NCI-H1436 treated with DMSO at 0.1 percent for 48 hours (cell line): ENCODE results near the gene TSR1.
"Not testable (repeated sequence)": the region's sequence is repeated elsewhere in the genome, so short reads cannot be mapped to it uniquely, and the experiment has no call there.

Experiments
- DNase-seq: peaks from one replicate; lab custom pipeline; 2025; lab: John Stamatoyannopoulos, UW

Gene TSR1

DNA sequence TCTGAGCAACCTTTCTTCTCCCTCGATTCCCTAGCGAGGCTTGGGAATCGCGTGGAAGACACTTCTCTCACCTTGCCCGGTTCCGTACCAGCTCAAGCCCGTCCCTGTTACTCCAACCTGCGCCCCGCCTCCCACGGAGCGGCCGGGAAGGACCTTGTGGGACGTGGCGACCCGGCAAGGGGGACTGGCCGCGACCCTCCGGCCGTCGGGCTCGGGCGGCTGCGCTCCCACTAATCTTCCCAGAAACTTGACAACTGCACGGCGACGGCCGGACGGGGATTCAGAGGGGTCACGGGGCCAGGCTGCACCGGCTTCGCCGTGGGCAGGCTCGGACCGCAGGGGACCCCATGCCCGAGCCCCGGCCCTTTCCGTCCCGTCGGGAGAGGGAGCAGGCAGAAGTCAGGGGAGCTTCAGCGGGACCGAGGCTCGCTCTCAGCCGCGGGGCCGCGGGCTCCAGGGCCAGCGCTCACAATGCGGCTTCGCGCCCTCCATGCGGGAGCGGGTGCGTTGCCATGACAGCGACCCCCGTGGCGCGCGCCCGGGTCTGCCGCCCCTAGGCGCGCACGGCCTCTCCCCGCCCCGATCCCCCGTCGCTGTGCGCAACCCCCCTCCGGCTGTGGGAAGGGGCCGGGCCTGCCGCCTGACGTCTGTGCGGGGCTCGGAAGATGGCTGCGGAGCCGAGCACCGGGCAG is 741 bp upstream of the TSR1 start, which contains the start of gene SGSM2:
SGSM2 (plus strand) TSS at position 650 of the 692 bp plus-strand sequence. CDS start 188 bp downstream, outside the sequence.
- no peak for DNase-seq

DNA sequence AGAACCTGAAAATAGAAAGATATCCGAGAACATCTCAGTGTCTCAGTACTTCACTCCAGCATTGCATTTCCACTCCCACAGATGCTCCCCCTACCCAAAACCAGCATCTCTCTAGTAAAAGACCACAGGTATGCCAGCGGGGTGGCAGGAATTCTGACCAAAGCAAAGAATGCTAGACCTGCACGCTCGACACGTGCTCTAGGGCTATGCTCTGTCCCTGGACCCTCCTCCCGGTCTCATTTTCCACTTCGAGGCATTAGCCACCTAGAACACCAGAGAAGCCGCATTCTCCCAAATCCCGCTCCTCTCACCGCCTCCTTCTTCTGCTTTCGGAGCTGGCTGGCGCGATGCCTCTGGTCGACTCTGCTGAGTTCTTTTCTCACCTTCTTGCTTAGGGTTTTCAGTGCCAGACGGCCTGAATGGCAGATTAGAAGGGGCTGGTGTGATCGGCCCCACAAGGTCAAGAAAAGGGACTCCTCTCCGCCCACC is 487 bp downstream of the TSR1 start:
- DNase-seq: no peak

DNA sequence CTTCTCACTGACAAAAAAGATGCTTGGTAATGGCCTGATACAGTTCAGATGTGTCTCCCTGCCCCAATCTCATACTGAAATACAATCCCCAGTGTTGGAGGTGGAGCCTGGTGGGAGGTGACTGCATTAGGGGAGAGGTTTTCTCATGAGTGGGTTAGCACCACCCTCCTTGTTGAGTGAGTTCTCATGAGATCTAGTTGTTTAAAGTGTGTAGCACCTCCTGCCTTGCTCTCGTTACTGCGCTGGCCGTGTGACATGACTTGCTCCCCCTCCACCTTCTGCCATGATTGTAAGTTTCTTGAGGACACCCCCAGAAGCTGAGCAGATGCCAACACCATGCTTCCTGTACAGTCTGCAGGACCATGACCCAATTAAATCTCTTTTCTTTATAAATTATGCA is 5.0 kb downstream of the TSR1 start:
- no peak for DNase-seq

DNA sequence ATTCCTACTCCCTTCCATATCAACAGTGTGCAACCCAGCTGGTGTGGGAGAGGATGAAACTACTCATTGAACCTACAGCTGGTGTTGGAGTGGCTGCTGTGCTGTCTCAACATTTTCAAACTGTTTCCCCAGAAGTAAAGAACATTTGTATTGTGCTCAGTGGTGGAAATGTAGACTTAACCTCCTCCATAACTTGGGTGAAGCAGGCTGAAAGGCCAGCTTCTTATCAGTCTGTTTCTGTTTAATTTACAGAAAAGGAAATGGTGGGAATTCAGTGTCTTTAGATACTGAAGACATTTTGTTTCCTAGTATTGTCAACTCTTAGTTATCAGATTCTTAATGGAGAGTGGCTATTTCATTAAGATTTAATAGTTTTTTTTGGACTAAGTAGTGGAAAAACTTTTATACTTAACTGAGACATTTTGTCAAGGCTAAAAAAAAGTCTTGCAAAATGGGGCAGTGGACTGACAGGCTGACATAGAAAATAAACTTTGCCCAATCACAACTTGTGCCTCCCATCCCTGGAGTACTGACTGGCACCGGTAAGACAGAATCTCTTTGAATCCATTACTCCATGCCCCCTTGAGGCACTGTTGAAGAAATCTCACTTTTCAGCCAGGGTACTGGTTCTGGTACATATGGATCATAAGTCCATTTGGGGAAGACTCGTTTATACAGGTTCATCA is 12.5 kb downstream of the TSR1 start:
- no peak for DNase-seq

DNA sequence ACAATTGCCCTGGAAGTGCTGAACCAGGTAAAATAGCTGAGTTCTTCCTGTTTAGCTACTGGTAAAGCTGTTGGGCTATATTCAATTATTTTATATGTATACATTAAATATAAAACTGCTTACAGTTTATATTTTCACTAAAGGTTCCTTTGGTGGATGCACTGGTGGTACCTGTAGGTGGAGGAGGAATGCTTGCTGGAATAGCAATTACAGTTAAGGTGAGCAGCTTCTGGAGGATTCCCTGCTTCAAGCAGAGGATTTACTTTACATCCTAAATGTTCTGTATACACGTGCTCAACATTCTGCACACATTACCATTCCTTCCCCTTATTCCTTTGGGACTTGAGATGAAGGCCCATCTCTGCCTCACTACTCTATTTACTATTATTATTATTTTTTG is 14.9 kb downstream of the TSR1 start:
- no peak for DNase-seq

DNA sequence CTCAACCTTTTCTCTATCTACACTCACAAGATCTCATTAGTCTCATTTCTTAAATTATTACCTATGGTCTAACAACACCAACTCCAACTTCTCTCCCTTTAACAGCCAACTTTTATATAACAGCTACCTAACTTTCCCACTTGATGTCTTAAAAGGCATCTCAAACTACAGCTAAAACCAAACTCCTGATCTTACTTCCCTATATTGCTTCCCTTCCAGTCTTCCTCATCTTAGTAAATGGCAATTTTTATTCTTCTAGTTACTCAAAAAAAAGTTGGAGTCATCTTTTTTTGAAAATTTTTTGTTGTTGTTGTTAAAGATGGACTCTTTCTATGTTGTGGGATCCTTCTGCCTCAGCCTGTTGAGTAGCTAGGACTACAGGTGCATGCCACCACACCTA is 17.2 kb downstream of the TSR1 start:
- DNase-seq: no peak

DNA sequence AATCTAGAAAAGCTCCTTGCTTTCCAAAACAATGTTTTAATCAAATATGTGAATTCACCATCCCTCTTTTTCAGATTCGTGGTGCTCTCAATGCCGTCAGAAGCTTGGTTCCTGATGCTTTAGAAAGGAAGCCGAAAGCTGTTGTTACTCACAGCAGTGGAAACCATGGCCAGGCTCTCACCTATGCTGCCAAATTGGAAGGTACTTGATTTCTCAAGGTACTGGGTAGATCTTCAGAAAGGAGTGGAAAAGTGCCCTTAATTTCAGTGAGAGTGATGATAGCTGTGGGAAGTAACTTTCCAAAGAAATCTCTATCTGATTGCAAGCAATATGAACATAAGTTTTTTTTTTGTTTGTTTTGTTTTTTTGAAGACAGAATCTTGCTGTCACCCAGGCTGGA is 18.5 kb downstream of the TSR1 start:
- no peak for DNase-seq

DNA sequence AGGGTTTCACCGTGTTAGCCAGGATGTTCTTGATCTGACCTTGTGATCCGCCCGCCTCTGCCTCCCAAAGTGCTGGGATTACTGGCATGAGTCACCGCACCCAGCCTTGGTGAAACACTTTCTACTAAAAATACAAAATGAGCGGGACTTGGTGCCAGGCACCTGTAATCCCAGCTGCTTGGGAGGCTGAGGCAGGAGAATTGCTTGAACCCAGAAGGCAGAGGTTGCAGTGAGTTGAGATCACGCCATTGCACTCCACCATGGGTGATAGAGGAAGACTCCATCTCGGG is 19.4 kb downstream of the TSR1 start:
- DNase-seq: not testable (repeated sequence)

DNA sequence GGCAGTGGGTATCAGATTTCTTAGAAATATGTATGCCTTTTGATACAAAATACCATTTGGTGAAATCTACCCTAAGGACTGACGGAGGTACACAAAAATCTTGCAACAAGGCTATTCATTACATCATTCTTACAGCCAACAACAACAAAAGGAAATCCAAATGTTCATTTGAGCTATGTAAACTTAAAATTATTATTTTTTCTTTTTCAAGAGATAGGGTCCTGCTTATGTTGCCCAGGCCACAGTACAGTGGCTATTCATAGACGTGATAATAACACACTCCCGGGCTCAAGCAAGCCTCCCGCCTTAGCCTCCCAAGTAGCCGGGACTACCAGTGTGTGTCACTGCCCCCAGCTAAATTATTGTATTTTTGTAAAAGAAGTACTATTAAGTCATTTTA is 23.5 kb downstream of the TSR1 start:
- no peak for DNase-seq

DNA sequence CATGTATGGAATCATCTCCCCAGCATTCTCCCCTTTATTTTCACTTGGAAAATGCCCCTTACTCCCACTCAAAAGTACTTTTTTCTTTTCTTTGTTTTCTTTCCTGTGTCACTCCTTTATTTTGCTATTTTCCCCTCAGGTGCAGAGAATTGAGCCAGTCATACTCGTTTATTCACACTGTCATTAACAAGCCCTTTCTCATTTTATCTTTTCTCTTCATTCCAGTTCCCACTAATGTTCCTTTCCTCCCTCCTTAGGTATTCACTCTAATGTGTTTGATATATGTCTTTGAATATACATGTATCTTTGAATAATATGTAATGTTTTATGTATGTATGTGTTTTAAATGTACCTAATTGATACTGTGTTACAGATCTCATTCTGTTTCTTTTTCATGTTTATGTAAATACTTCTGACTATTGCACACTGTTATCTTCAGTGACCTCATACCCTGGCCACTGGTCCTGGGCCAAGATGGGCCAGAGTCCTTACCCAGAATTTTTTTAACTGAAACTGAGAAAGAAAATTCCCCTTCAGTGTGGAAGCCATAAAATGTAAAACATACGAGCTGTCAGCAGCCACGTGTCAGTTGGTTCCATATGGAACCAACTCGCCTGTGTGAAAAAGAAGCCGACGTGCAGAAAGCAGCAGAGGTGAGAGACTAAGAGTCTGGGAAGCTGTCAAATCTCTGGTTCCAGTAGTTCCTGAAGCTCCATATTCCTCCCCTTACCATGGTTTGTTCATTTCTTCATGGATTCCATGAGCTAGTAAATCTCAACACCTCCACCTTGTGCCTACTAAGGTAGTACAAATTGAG is 26.7 kb downstream of the TSR1 start:
- DNase-seq: no peak

DNA sequence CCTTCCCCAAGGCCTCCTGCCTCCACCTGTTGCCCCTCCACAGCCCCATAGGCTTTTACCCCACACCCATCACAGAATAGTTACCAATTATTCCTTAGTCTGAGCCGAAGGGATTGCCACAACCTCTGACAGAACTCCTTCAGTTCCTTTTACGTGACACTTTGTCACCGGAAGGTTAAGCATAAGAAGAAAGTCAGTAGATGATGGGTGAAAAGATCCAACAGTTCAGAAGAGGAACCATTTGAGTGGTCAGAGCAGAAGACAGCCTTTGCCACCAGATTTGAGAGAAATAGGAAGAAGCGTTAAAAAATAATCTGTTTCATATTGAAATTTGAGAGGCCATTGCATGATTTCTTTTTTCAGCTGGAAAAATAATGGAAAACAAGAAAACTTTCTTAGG is 31.3 kb downstream of the TSR1 start:
- DNase-seq: no peak

DNA sequence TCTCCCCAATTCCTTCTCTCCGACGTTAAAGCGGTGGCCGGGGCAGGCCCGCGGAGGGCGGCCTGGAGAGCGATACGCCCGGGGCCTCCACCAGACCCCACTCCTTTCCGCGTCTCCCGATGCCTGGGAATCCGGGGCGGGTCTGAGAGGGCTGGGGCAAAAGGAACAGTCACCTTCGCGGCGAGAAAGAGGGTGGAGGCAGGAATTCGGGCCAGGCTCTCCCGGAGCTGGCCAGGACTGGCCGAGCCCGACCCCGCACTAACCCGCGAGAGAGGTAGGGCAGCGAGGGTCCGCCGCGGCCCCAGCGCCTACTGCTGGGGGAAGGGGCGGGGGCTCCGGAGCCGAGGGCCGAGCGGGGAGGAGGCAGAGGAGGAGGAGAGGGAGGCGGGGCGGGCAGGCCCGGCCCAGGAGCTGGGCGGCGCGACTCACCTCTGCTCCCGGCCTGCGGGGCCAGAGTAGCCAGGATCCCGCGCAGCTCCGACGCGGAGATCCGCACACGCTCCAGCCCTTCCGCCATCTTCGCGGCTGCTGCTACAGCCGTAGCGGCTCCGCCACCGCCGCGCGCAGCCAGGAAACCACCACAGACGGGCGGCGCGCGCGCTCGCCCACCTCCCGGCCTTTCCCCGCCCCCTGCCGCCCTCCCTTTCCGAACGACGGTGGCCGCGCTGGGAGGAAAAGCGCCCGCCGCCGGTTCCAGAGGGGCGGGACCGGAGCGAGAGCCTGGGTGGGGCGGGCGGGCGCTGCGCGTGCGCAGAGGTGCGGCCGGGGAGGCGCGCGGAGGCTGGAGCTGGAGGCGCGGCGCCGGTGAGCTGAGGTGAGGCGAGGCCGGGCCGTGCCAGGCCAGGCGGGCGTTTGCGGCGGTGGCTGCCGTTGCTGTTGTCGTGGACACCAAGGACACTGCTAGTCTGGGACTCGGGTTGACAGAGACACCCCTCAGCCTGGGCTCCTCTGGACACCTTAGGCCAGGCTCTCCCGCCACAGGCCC is 32.8 kb downstream of the TSR1 start, which contains the start of the genes SMG6 and SRR:
SMG6 (minus strand) TSS at position 582 of the 985 bp plus-strand sequence; CDS start at position 517, 65 bp downstream.
SRR (plus strand) TSS at position 747 of the 985 bp plus-strand sequence. CDS start 11,611 bp downstream, outside the sequence.
- no peak for DNase-seq

DNA sequence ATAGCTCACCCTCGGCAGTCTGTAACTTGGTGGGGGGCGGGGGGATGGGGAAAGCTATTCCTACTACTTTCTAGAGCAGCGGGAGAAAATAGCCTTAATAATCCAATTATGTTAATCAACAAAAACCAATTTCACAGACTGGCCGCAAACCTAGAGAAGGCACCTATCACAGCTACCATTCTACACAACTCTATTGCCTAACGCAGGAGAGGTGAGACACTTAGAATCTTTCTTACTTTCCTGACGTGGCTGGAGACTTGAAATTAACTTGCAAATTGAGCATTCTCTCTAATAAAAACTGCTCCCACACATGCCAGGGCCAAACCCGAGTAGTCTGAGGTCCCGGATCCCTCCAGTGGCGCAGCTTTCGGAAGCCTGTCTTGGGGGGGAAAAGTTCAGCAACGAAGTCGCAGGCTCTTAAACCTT is 33.5 kb downstream of the TSR1 start:
- DNase-seq: no peak

DNA sequence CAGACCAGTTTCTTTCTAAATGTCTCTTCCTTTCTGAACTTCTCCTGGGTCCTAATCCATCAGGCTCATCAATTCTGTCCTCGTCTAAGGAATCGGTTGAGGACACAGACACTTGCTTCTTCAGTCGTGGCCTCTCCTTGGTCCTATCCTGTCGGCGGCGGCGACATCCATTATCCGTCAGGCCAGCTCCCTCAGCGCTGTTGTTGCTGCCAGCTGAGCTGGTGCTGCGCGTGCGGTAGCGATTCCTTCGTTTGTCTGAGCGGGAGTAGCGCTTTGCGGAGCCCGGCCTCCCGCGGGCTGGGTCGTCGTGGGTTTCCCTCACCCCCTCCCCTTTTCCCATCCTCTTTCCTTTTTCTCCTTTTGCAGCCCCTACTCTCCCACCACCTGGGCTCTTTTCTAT is 36.5 kb downstream of the TSR1 start:
- DNase-seq: no peak

DNA sequence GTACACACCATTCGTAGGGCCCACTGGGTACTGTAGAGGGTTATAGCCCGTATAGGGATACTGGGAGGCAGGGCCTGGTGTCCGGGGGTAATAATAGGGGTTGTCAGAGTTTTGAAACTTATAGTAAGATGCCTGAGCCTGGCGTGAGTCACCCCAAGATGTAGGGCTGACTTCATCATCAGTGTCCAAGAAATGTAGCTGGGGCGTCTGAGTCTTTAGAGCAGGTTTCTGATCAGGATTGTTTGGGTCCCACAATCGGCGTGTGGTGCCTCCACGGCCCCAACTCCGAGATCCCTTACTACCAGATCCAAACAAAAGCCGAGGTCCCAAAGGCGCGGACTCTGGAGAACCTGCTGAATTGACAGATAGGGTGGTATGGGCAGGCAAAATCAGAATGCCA is 37.1 kb downstream of the TSR1 start:
- no peak for DNase-seq

DNA sequence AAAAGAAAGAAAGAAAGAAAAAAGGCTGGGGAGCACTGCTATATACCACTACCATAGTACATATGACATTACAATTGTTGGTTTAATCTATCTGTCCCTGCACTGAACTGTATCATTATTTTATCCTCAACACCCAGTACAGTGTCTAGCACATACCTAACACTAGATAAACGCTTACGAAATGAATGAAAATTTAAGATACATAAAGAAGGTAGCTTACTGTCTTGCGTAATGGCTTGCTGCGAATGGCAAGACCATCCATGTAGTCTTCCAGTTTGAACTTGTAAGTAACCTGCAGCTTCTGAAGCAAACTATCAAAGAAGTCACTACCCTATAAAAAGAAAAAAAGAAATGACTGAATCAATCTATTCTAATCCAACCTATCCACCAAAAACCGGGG is 39.2 kb downstream of the TSR1 start:
- DNase-seq: no peak

DNA sequence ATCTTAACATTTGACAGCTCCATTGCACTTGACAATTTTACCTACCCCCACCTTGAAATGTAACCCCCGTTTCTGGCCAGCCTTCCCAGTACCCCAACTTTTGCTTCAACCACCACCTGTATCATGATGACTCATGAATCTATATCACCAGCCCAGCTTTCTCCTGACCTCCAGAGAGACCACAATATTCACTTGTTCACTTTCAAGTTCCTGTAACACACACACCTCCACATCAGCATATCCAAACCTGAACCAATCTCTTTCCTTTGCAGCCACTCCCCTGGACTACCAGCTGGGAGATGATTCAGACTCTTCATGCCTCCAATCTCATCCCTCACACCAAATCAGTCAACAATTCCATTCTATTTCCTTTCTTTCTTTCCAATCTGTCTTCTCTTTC is 40.7 kb downstream of the TSR1 start:
- DNase-seq: no peak

DNA sequence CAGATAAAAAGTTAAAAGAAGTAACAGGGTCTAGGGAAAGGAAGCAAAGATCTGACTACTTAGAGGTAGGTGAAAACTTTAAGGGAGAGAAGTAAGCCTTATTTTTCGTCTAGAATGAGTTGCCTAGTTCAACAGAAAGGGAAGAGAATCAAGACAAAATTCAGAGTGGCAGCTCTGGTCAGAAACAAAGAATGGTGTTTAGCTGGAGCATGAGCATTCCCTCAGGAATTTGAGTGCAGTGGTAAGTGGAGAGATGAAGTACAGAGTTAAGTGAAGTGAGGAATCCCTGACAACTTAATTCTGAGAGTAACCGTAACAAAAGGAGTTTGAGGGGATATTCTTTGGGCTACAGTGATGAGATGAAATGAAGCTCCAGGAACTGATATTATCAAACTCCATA is 44.2 kb downstream of the TSR1 start:
- no peak for DNase-seq

DNA sequence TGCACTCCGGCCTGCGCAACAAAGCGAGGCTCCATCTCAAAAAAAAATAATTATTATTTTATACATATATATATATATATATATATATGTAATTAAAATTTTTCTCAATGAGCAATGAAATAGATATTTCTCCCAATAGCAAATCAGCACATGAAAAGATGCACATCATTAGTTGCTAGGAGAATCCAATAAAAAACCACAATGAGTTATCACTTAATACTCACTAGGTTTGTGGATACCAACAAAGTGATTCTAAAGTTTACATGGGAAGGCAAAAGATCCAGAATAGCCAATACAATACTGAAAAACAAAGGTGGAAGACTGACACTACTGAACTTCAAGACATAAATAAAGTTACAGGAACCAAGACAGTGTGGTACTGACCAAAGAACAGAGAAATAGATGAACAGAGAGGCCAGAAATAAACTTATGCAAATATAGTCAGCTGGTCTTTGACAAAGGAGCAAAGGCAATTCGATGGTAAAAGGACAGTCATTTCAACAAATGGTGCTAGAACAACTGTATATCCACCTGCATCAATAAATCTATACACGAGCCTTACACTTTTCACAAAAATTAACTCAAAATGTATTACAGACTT is 46.3 kb downstream of the TSR1 start:
- DNase-seq: no peak

DNA sequence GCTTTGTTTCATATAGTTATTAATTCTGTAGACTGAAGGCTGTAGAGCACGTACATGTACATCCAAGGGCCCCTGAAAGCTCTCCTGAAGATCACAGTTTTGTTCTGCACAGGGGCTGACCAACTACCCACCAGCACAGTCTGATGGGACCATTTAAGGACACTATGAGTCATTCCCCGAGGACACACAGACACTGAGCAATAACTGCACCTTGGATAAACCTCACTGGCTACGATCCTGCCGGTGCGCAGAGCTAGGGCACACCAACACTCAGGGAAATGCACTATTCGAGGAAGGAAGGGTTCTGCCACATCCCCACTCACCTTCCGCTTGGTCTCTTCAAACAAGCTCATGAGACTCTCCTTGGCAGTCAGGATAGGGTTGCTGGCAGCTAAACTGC is 53.0 kb downstream of the TSR1 start:
- no peak for DNase-seq

DNA sequence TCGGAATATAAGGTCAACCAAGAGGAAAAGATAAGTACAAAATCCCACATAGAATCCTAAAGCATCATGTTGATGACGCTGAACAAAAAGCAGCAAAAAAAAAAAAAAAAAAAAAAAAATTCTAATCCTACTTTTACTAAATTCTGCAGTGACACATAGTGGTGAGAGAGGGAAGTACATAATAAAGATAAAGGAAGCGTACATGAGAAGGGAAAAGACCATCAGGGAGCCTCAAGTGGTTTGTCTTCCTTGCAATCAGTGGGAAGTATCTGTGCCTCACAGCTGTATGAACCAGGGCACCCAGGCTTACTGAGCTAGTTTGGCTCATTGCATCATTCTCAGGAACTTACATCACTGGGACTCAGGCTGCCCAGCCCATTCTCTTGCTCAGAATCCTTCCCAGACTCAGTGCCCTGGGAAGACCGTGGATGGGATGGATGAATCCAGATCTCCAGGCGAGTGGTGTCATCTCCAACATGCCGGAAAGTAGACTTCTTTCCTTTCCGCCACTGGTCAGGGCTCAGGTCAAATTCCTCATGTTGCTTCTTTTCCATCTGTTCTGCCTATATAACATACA is 53.9 kb downstream of the TSR1 start:
- DNase-seq: no peak
